Muscle of back (tissue), 11 donors: ENCODE data around the gene ZNFX1. TPM values are rescaled to one million over a fixed set of nuclear protein-coding genes. Genes with fewer than 3 reads are reported as not detected.

ENCODE experiments used
- DNase-seq, 3 donors: peaks; one replicate each; pipeline versions ENCODE4 v3.0.0 to v3.0.0-alpha.2; 2013
- polyA plus RNA-seq, 10 donors: library from polyadenylated mRNA; unstranded; fragments of 120-200 nt; gene quantifications; one replicate each; pipeline ENCODE4 v1.2.1, GENCODE V29; 2013; ENCODE audit not compliant: insufficient read length in 10 of 10

ZNFX1 gene
- polyA plus RNA-seq, 10 donors, result 9.2 to 12.3 (median 10.7) TPM

DNA sequence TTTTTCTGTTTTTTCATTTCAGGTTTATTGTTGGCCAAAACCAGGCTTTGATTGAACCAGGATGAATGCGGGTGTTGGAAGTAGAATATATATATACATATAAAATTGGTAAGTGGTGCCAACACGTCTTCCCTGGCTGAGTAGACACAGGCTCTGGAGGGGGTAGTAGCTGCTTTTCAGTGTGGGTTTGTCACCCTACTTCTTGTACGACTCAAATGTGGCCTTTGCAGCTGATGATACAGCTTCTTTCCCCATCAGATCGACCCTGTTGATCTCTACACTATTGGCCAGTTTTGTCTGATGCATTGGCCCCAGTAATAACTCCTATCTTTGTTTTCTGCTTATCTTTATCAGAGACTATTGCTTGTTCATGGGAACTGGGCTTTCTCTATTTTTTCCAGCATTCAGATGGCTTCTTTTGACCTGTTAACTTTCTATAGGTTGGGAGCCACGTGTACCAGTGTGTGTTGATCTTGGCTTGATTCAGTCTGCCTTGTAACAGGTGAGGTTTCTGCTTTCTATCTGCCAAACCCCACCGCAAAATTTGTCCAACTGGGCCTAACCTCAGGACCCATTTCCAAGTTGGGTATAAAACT is 2.7 kb upstream of the ZNFX1 start:
- DNase-seq, result no peak

GRCh38 chr20:49279677-49280462 is 2.0 kb upstream of the ZNFX1 start:
- no peak for DNase-seq

DNA sequence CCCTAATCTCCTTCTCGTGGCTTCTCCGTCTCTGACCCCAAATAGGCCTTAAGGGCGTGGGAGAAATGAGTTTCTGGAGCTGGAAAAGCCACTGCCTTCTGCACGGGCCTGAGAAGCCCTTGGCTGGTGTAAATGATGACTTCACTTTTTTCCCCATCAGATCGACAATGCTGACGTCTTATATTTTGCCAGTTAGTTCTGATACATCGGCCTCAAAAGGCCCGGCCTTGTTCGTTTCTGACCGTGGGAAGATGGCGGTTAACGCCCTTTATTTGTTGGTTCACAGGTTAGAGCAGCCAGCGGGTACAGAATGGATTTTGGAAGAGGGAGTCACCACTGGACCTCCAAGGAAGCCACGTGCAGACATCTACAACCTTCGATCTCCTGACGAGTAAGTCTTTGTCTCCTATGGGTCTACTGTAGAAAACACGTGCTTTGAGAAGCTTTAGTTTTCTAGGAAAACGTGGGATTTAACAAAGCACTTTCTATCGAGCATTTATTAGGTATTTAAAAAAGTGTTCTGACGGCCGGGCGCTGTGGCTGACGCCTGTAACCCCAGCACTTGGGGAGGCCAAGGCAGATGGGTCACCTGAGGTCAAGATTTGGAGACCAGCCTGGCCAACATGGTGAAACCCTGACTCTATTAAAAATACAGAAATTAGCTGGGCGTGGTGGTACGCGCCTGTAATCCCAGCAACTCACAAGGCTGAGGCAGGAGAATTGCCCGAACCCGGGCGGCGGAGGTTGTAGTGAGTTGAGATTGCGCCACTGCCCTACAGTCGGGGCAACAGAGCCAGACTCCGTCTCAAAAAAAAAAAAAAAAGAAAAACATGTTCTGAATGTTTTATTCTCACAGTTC is 1.2 kb upstream of the ZNFX1 start:
- DNase-seq, result no peak

DNA sequence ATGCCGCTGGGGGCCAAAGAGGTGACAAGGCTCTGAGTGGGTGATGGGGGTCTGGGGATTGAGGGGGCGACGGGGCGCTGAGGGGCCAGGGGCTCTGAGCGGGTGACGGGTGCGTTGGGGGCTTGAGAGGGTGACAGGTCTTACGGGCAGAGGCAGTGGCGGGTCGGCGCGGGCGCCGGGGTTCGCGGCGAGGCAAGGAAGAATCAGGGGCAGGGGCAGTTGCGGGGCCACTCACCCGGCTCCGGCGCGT is 146 bp downstream of the ZNFX1 start:
- DNase-seq, result no peak

DNA sequence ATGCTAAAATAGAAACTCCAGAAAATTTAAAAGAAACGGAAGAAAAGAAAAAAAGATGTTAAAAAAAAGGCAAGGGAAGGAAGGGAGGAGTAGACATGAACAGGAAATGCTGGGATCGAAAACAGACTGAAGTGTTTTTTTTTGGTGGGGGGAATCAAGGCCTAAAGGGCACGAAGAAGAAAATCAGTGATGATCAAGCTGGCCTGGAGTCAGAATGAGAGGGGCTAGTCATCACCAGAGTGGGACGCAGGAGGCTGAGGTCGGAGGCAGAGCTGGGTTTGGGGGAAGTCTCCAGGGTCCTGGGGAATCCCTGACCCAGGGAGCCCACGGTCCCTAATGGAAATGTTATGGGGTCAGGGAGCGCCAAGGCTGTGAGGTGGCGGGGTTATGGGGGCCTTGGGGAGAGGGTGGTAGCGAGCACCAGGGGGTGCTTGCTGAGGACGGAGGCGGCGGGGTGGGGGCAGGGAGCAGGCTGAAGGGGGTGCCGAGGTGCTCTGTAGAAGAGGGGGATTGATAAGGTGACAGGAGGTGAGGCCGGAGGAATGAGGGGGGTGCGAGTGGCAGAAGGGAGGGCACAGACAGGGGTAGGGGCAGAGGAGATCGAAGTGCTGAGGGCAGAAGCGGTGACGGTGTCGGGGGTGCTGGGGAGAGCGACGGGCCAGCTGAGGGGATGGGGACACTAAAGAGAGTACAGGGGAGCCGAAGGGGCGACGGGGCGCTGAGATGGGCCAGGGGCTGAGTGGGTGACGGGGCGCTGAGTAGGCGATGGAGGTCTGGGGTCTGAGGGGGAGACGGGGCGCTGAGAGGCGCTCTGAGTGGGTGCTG is 684 bp downstream of the ZNFX1 start:
- DNase-seq, result peak in 2 of 3 donors; percentile 54 to 77

GRCh38 chr20:49276161-49276960 is 1.5 kb downstream of the ZNFX1 start:
- DNase-seq, result peak; percentile 38 to 72 (median 42)

- no peak for DNase-seq
Observed at GRCh38 chr20:49275636-49276035, 2.2 kb downstream of the ZNFX1 start.

DNA sequence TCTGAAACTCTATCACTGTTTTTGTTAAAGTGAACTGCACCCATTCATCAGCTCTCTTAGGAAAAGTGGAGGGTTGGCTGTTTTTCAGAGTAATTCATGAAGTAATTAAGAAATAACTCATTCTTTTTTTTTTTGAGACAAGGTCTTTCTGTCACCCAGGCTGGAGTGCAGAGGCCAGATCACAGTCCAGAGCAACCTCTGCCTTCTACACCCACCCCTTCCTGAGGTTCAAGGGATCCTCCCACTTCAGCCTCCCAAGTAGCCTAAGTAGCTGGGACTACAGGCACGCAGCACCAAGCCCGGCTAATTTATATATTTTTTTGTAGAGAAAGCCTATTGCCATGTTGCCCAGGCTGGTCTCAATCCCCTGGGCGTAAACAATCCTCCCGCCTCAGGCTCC is 2.6 kb downstream of the ZNFX1 start:
- no peak for DNase-seq

- DNase-seq, result no peak
Observed at GRCh38 chr20:49273696-49274277, 4.1 kb downstream of the ZNFX1 start.

GRCh38 chr20:49272654-49273053 is 5.2 kb downstream of the ZNFX1 start:
- DNase-seq, result no peak

- DNase-seq, result no peak
Observed at GRCh38 chr20:49270736-49271135, 7.1 kb downstream of the ZNFX1 start.

DNA sequence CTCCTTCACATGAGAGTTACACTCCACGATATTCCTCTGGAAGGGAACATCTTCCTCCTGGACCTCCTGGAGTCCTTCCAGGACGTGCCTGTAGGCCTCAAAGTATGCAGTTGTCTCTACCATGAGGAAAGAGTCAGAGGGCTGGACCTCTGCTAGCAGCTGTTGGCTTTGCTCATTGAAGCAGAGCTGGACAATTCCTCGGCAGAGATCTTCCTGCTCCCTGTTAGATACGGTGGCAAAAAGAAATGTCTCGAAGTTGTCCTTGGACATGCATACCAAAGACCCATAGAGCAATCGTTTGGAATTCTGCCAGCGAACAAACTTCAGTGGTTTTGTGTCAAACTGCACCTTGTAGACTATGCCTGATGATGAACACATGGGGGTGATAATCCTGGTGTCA is 7.7 kb downstream of the ZNFX1 start:
- peak in 1 of 3 donors; percentile 31 for DNase-seq

GRCh38 chr20:49268600-49269365 is 9.1 kb downstream of the ZNFX1 start:
- DNase-seq, result no peak

- no peak for DNase-seq
Observed at GRCh38 chr20:49267327-49267726, 10.5 kb downstream of the ZNFX1 start.

GRCh38 chr20:49262444-49262843 is 15.4 kb downstream of the ZNFX1 start:
- DNase-seq, result no peak

GRCh38 chr20:49261173-49261572 is 16.7 kb downstream of the ZNFX1 start:
- no peak for DNase-seq

DNA sequence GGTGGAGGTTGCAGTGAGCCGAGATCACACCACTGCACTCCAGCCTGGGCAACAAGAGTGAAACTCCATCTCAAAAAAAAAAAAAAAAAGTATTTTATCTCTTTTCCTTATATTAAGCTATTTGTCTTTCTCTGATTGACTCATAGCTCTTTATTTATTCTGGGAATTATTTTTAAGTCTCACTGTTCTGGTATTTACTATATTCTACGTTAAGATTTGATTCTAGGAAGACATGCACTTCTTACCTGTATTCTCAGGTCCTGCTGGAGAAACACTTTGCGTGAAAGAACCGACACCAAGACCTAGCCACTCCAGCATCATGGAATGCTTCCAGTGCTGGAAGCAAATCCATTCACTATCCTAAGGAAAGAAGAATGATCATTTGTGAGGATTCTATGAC is 17.6 kb downstream of the ZNFX1 start:
- no peak for DNase-seq

GRCh38 chr20:49259799-49260198 is 18.1 kb downstream of the ZNFX1 start:
- no peak for DNase-seq

- no peak for DNase-seq
Observed at GRCh38 chr20:49259284-49259683, 18.6 kb downstream of the ZNFX1 start.

DNA sequence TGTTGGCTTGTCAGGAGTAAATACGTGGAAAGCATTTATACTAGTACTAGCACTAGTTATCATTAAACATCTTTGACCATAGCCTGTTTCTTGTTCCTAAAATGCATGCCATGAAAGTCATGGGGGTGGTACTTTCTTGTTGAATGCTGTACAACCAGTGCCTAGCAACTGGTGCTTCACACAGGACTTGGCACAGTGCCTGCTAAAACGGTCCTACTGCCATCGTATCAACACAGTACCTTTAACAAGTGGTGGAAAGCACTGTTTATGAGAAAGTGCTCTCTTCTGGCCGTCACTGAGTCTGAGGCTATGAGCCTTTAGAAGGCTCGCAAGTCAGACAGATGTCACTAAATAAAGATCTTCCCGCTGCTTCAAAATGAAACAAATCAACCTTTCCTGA is 21.6 kb downstream of the ZNFX1 start:
- DNase-seq, result no peak
